Smooth muscle cell (in vitro differentiated cells): ENCODE measurements around the gene SAMD10. TPM values are rescaled to one million over a fixed set of nuclear protein-coding genes. Genes with fewer than 3 reads are reported as not detected.
"Not testable (repeated sequence)": the region's sequence is repeated elsewhere in the genome, so short reads cannot be mapped to it uniquely, and the experiment has no call there.

Source experiments
- DNase-seq: peaks from one replicate; lab custom pipeline; 2025; ENCODE audit not compliant: unreplicated experiment; lab: John Stamatoyannopoulos, UW
- H2AFZ ChIP-seq: fragments of 200-600 bp; sonication (generic); 2 replicates; pipeline ENCODE4 v1.6.0; 2016; ENCODE audit warnings: antibody characterized with exemption, low read depth, mild to moderate bottlenecking
- H3F3A ChIP-seq: fragments of 200-600 bp; sonication (generic); 2 replicates; pipeline ENCODE4 v1.6.0; 2017; ENCODE audit warnings: antibody characterized with exemption, low read depth
- H3K27ac ChIP-seq: fragments of 200-600 bp; sonication (generic); 2 replicates; pipeline ENCODE4 v1.5.1; 2016; ENCODE audit warnings: low read depth, mild to moderate bottlenecking
- H3K27me3 ChIP-seq: fragments of 200-600 bp; sonication (generic); 2 replicates; pipeline ENCODE4 v1.6.1; 2016; ENCODE audit warnings: low read depth, mild to moderate bottlenecking
- H3K36me3 ChIP-seq: fragments of 200-600 bp; sonication (generic); 2 replicates; pipeline ENCODE4 v1.5.1; 2016; ENCODE audit warnings: low read depth
- H3K4me1 ChIP-seq: fragments of 200-600 bp; sonication (generic); 2 replicates; pipeline ENCODE4 v1.5.1; 2016; ENCODE audit warnings: low read depth
- H3K4me2 ChIP-seq: fragments of 200-600 bp; sonication (generic); 2 replicates; pipeline ENCODE4 v1.6.0; 2016; ENCODE audit warnings: mild to moderate bottlenecking
- H3K4me3 ChIP-seq: fragments of 200-600 bp; sonication (generic); 2 replicates; pipeline ENCODE4 v1.5.1; 2016; ENCODE audit warnings: mild to moderate bottlenecking
- H3K79me2 ChIP-seq: fragments of 200-600 bp; sonication (generic); 2 replicates; pipeline ENCODE4 v1.6.0; 2016; ENCODE audit warnings: low read depth, mild to moderate bottlenecking
- H3K9ac ChIP-seq: fragments of 200-600 bp; sonication (generic); 2 replicates; pipeline ENCODE4 v1.6.0; 2016; ENCODE audit warnings: low read depth
- H3K9me3 ChIP-seq: fragments of 200-600 bp; sonication (generic); replicated peaks from 2 replicates; pipeline ENCODE4 v1.5.1; 2016; ENCODE audit warnings: low read depth
- H4K20me1 ChIP-seq: fragments of 200-600 bp; sonication (generic); 2 replicates; pipeline ENCODE4 v1.6.0; 2016; ENCODE audit warnings: low read depth
- WGBS: methylation state at CpG from one replicate; pipeline ENCODE4 v1.1.7; 2016; ENCODE audit warnings: low lambda C conversion rate; 5-methylcytosine and 5-hydroxymethylcytosine counted together
- polyA plus RNA-seq: library from polyadenylated mRNA; unstranded; fragments of >200 nt; fragmentation: Nextera tagmentation; extraction: Ambion mirVana; gene quantifications from 2 replicates; pipeline ENCODE4 v1.2.1, GENCODE V29; 2016
- total RNA-seq: library from RNA; depleted of rRNA; stranded (reverse); fragments of >200 nt; gene quantifications from 2 replicates; pipeline ENCODE4 v1.2.3, GENCODE V29; 2014
- TF ChIP-seq, protein P1 (sequence below): fragments of 200-600 bp; sonication (generic); IDR thresholded peaks from 2 replicates; pipeline ENCODE4 v1.5.1; 2017; ENCODE audit warnings: borderline replicate concordance, mild to moderate bottlenecking, antibody characterized with exemption; ENCODE audit not compliant: insufficient read depth, poor library complexity, severe bottlenecking

SAMD10 gene
- total and polyA plus RNA-seq, 2 experiments from 2014 or later, result 0.13 to 1.2 TPM

DNA sequence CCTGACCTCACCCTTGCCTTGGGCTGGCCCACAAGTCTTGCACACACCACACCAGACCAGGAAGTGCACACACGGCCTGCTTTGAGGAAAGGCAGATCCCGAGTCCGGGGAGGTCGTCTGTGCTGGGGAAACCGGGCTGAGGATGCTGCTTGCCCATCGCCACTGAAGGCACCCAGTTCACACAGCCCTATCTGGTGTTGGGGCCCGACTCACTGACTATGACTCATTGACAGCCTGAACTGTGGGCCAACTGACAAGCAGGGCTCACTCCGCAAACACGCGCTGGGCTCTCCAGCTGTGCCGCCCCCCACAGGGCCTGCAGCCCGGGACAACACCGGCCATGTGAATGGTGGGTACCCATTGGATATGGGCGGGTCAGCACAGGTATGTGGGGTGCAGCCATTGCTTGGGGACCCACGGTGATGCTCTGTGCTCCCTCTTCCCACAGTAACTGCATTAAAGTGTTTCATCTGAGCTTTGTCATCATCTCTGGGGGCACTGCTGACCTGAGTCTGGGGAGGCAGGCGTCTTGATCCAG is 1.6 kb downstream of the SAMD10 start:
- H3K4me1 ChIP-seq, result peaks cover 16% of the 10 kb centered on the region
- no peak overlapping the region for H3K4me3 ChIP-seq
- no peaks in the 10 kb centered on the region for H3K9me3 ChIP-seq
- peak overlapping the region; percentile 96 for H3K4me2 ChIP-seq
- H3K9ac ChIP-seq, result no peak overlapping the region
- H3K27me3 ChIP-seq, result no peaks in the 10 kb centered on the region
- TF ChIP-seq, protein P1, sequence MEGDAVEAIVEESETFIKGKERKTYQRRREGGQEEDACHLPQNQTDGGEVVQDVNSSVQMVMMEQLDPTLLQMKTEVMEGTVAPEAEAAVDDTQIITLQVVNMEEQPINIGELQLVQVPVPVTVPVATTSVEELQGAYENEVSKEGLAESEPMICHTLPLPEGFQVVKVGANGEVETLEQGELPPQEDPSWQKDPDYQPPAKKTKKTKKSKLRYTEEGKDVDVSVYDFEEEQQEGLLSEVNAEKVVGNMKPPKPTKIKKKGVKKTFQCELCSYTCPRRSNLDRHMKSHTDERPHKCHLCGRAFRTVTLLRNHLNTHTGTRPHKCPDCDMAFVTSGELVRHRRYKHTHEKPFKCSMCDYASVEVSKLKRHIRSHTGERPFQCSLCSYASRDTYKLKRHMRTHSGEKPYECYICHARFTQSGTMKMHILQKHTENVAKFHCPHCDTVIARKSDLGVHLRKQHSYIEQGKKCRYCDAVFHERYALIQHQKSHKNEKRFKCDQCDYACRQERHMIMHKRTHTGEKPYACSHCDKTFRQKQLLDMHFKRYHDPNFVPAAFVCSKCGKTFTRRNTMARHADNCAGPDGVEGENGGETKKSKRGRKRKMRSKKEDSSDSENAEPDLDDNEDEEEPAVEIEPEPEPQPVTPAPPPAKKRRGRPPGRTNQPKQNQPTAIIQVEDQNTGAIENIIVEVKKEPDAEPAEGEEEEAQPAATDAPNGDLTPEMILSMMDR, result no peak
- H3K27ac ChIP-seq, result no peak overlapping the region
- DNase-seq, result no peak
- 30% methylated on average over 16 of the region's 16 CpGs for WGBS
- H3K79me2 ChIP-seq, result peaks cover 17% of the 10 kb centered on the region
- no peak overlapping the region for H2AFZ ChIP-seq
- no peaks in the 10 kb centered on the region for H3F3A ChIP-seq
- no peaks in the 10 kb centered on the region for H3K36me3 ChIP-seq
- no peaks in the 10 kb centered on the region for H4K20me1 ChIP-seq

DNA sequence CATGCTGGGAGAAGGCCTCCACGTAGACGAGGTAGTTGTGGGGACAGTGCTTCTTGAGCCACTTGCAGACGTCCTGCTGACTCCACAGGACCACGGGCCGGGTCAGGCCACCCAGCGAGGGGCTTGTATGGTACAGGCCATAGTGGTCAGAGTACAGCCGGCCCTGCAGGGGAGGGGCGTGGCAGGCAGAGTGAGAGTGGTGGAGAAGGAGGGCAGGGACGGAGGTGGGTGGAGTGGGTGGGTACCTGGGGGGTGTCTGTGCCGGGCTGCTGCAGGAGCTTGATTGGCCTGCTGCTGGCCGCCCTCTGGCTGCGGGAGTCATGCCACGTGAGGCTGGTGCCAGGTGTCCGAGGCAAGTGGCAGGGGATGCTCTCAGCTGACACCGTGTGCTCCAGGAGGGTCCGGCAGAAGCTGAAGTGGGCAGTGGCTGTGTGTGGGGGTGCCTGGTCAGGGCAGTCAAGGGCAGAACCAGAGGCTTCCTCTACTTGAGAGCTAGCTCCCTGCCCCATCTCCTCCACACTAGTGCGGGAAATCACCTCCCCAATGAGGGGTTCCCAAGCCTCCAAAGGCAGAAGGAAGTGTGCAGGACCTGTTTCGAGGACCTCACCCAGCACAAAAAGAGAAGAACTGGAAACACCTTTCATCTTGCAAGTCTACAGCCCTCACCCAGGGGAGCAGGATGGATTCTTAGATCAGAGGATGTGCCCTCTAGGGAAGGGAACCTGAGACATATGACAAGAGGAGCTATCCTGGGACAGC is 2.3 kb downstream of the SAMD10 start:
- Histone ChIP-seq H4K20me1 (no peaks in the 10 kb centered on the region), H3K79me2 (peaks cover 10% of the 10 kb centered on the region), H3K4me2 (no peak overlapping the region), H3F3A (no peaks in the 10 kb centered on the region), H3K4me3 (no peak overlapping the region), H3K27ac (no peak overlapping the region), H3K36me3 (no peaks in the 10 kb centered on the region), H3K27me3 (no peaks in the 10 kb centered on the region), H3K9ac (no peak overlapping the region), H2AFZ (no peak overlapping the region), H3K9me3 (no peaks in the 10 kb centered on the region), H3K4me1 (peaks cover 14% of the 10 kb centered on the region)
- 90% methylated on average over 14 of the region's 18 CpGs for WGBS
- TF ChIP-seq, protein P1, result no peak
- no peak for DNase-seq

DNA sequence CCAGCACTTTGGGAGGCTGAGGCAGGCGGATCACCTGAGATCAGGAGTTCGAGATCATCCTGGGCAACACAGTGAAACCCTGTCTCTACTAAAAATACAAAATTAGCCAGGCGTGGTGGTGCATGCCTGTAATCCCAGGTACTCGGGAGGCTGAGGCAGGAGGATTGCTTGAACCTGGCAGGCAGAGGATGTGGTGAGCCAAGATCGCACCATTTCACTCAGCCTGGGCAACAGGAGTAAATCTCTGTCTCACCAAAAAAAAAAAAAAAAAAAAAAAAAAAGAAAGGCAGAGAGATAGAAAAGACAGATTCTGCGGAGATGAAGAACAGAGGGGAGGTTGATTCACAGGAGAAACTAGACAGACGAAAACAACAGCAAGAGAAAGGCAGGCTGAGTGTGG is 2.9 kb downstream of the SAMD10 start:
- H3K36me3 ChIP-seq, H3K4me3 ChIP-seq, H3K9ac ChIP-seq, H3K9me3 ChIP-seq, H4K20me1 ChIP-seq, H3K27ac ChIP-seq, H3K27me3 ChIP-seq, H3K79me2 ChIP-seq, DNase-seq, H3K4me1 ChIP-seq, H3F3A ChIP-seq, H3K4me2 ChIP-seq, H2AFZ ChIP-seq: not testable (repeated sequence)
- WGBS, result 83% methylated on average over 6 of the region's 7 CpGs

DNA sequence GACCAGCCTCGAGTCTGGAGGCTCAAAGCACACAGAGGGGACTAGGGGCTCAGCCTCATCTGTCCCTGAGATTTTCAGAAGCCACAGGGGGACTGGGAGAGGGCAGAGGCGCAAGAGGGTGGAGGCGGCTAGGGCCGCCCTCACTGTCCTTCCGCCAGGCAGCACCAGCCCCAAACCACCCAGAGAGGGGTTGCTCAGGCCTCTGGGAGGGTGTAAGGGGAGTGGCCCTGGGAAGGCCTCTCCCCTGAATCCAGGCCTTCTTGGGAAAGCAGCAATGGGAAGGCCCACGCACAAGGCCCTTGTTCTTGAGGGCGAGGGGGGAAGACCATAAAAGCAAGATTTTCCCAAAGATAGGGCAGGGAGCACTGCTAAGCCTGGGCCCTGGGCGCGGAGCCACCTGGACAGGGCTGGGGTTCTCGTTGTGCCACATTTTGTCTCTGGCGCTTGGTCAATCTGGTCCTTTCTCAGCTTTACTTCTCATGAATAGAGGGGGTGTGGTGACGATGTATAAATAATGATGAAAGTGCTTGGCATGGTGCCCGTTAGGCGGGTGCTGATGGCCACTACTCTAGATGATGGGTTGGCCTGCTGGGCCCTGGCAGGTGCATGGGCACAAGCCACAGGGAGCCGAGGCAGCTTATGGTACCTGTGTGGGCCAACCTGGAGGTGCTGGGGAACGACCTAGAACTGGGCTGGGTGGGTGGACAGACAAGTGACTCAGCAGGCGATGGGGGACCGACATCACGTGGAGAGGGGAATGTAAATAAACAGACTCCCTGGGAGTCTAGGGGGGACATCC is 4.8 kb downstream of the SAMD10 start:
- H2AFZ ChIP-seq, result no peak overlapping the region
- H3K36me3 ChIP-seq, result no peaks in the 10 kb centered on the region
- H3K9ac ChIP-seq, result no peak overlapping the region
- no peaks in the 10 kb centered on the region for H3F3A ChIP-seq
- H3K79me2 ChIP-seq, result no peaks in the 10 kb centered on the region
- H4K20me1 ChIP-seq, result no peaks in the 10 kb centered on the region
- WGBS, result 80% methylated on average over 19 of the region's 19 CpGs
- H3K27ac ChIP-seq, result no peak overlapping the region
- TF ChIP-seq, protein P1, result no peak
- H3K4me1 ChIP-seq, result peaks cover 5% of the 10 kb centered on the region
- no peak for DNase-seq
- H3K27me3 ChIP-seq, result no peaks in the 10 kb centered on the region
- H3K9me3 ChIP-seq, result no peaks in the 10 kb centered on the region
- H3K4me2 ChIP-seq, result no peak overlapping the region
- no peak overlapping the region for H3K4me3 ChIP-seq
